MCF 10A (cell line): ENCODE data around the gene ADAMTS8. TPM values are rescaled to one million over a fixed set of nuclear protein-coding genes. Genes with fewer than 3 reads are reported as not detected.

Experiments
- BruUV-seq: library from RNA; stranded (reverse); fragments of 400-500 nt; replicated peaks from 2 replicates; lab custom pipeline; 2021; lab: Mats Ljungman, UMichigan
- CTCF ChIA-PET: fragments of 300-600 bp; sonication (Branson Sonifier 250); formaldehyde crosslinking; extraction: SDS; loops from one replicate; lab custom pipeline; 2021; ENCODE audit warnings: antibody characterized with exemption, inconsistent platforms; lab: Yijun Ruan, JAX
- POLR2A ChIA-PET: fragments of 300-600, 350-650 bp; sonication (Branson Sonifier 250); formaldehyde crosslinking; extraction: SDS; loops from one replicate; lab custom pipeline; 2020; ENCODE audit warnings: antibody characterized with exemption, inconsistent platforms; lab: Yijun Ruan, JAX
- DNase-seq: peaks from one replicate; pipeline ENCODE4 v3.0.0-alpha.2; 2018; ENCODE audit not compliant: unreplicated experiment
- H3K27ac Mint-ChIP-seq: one replicate; pipeline ENCODE4 v1.8.0; 2022; ENCODE audit warnings: mild to moderate bottlenecking, low read depth, mixed read lengths; ENCODE audit not compliant: unreplicated experiment
- H3K27me3 Mint-ChIP-seq: one replicate; pipeline ENCODE4 v1.8.0; 2022; ENCODE audit warnings: mixed read lengths; ENCODE audit not compliant: insufficient read depth, unreplicated experiment
- H3K36me3 Mint-ChIP-seq: one replicate; pipeline ENCODE4 v1.8.0; 2022; ENCODE audit warnings: mild to moderate bottlenecking, moderate library complexity, mixed read lengths; ENCODE audit not compliant: insufficient read depth, unreplicated experiment
- H3K4me1 Mint-ChIP-seq: one replicate; pipeline ENCODE4 v1.8.0; 2022; ENCODE audit warnings: mixed read lengths; ENCODE audit not compliant: insufficient read depth, unreplicated experiment
- H3K4me3 Mint-ChIP-seq: one replicate; pipeline ENCODE4 v1.8.0; 2022; ENCODE audit warnings: mild to moderate bottlenecking, moderate library complexity, mixed read lengths; ENCODE audit not compliant: unreplicated experiment
- H3K9me3 Mint-ChIP-seq: one replicate; pipeline ENCODE4 v1.8.0; 2022; ENCODE audit warnings: mixed read lengths; ENCODE audit not compliant: unreplicated experiment
- CTCF ChIP-seq: fragments of 200-600 bp; IDR thresholded peaks from one replicate; pipeline ENCODE4 v1.8.0; 2022; ENCODE audit warnings: antibody characterized with exemption, mild to moderate bottlenecking; ENCODE audit not compliant: unreplicated experiment
- intact Hi-C: fragments of 100-400 bp; cut with micrococcal nuclease; formaldehyde crosslinking; loops from 2 replicates; pipeline ENCODE4 v1.14.1; 2022
- total RNA-seq: library from RNA; stranded (reverse); gene quantifications from 2 replicates; pipeline ENCODE4 v1.2.3, GENCODE V29; 2022

The ADAMTS8 gene
- total RNA-seq, 1 experiment from 2014 or later = not detected

- ChIA-PET CTCF (interaction anchor here (0.7 to 2.1 kb wide), 4 partner anchors 18 to 412 kb away, joined by 3 to 12 read pairs (median 6); no protein-coding TSS in a partner anchor), POLR2A (interaction anchor here (0.6 kb wide), 1 partner anchor 408 kb away, joined by 3 read pairs; no protein-coding TSS in a partner anchor)
- BruUV-seq = no TSS peak
- H3K27ac Mint-ChIP-seq = no peak overlapping the region
- peaks cover 9% of the 10 kb centered on the region for H3K4me1 Mint-ChIP-seq
- H3K9me3 Mint-ChIP-seq = no peaks in the 10 kb centered on the region
- TF ChIP-seq CTCF = no peak
- DNase-seq = no peak
- H3K4me3 Mint-ChIP-seq = peak overlapping the region; percentile 72
- H3K36me3 Mint-ChIP-seq = no peaks in the 10 kb centered on the region
- intact Hi-C loops = loop anchor here (2.0 kb wide), 1 partner anchor 187 kb away; no protein-coding TSS in a partner anchor
- no peaks in the 10 kb centered on the region for H3K27me3 Mint-ChIP-seq
Observed at GRCh38 chr11:130449996-130450769, 21.8 kb upstream of the ADAMTS8 start.

GRCh38 chr11:130449310-130449990 lies 21.0 kb upstream of the ADAMTS8 start:
- no peak for DNase-seq
- Mint-ChIP-seq H3K9me3 (no peaks in the 10 kb centered on the region), H3K36me3 (no peaks in the 10 kb centered on the region), H3K27ac (no peak overlapping the region), H3K4me3 (peak overlapping the region; percentile 72), H3K27me3 (no peaks in the 10 kb centered on the region), H3K4me1 (peaks cover 5% of the 10 kb centered on the region)
- ChIA-PET CTCF (interaction anchor here (1.0 to 2.1 kb wide), 2 partner anchors 378 to 413 kb away, joined by 3 to 12 read pairs; no protein-coding TSS in a partner anchor), POLR2A (no interaction called here)
- BruUV-seq = no TSS peak
- intact Hi-C loops = loop anchor here (2.0 kb wide), 1 partner anchor 187 kb away; no protein-coding TSS in a partner anchor
- TF ChIP-seq CTCF = no peak

GRCh38 chr11:130448416-130449309 lies 20.3 kb upstream of the ADAMTS8 start, which contains the start of gene ADAMTS15:
Gene ADAMTS15 (plus strand): TSS chr11:130448645. CDS start chr11:130448974, 329 bp downstream.
- Mint-ChIP-seq H3K36me3 (no peaks in the 10 kb centered on the region), H3K27me3 (no peaks in the 10 kb centered on the region), H3K27ac (no peak within 1 kb of the TSS), H3K9me3 (no peaks in the 10 kb centered on the region), H3K4me1 (no peaks in the 10 kb centered on the region), H3K4me3 (peak within 1 kb of the TSS; percentile 72)
- ChIA-PET CTCF (interaction anchor here (0.6 to 25.6 kb wide), 9 partner anchors 16 to 417 kb away, joined by 3 to 1064 read pairs (median 3); no protein-coding TSS in a partner anchor), POLR2A (interaction anchor here (0.6 to 1.2 kb wide), 3 partner anchors 16 to 412 kb away, joined by 3 to 4 read pairs (median 3); no protein-coding TSS in a partner anchor)
- no peak for TF ChIP-seq CTCF
- no TSS peak for BruUV-seq
- intact Hi-C loops = loop anchor here (2.0 kb wide), 1 partner anchor 188 kb away; no protein-coding TSS in a partner anchor
- DNase-seq = peak; percentile 89
